Neutrophil (primary cell): ENCODE results near the gene CNOT2.
"Not testable (repeated sequence)": the region's sequence is repeated elsewhere in the genome, so short reads cannot be mapped to it uniquely, and the experiment has no call there.

Source experiments
- H3K27ac ChIP-seq: fragments of 200-600 bp; sonication (generic); 2 replicates; pipeline ENCODE4 v1.5.1; 2016; ENCODE audit warnings: mild to moderate bottlenecking, moderate library complexity
- H3K27me3 ChIP-seq: fragments of 200-600 bp; sonication (generic); 2 replicates; pipeline ENCODE4 v1.6.0; 2016; ENCODE audit warnings: mild to moderate bottlenecking
- H3K36me3 ChIP-seq: fragments of 200-600 bp; sonication (generic); 2 replicates; pipeline ENCODE4 v1.5.1; 2017
- H3K4me1 ChIP-seq, 2 experiments: fragments of 200-600 bp in 1 of 2; sonication (generic) in 1 of 2; 1 replicate in 1 of 2; 2 replicates in 1 of 2; pipeline versions ENCODE4 v1.5.1 to v1.6.1; 2013 to 2016; ENCODE audit warnings: low read depth in 1 of 2, low read length in 1 of 2, mild to moderate bottlenecking in 1 of 2, moderate library complexity in 1 of 2; ENCODE audit not compliant: control insufficient read depth in 1 of 2, insufficient read depth in 1 of 2
- H3K4me3 ChIP-seq, 2 experiments: fragments of 200-600 bp in 1 of 2; sonication (generic) in 1 of 2; 1 replicate in 1 of 2; 2 replicates in 1 of 2; pipeline ENCODE4 v1.5.1; 2013 to 2016; ENCODE audit warnings: low read depth in 1 of 2, low read length in 1 of 2, mild to moderate bottlenecking in 1 of 2, moderate library complexity in 1 of 2
- H3K9me3 ChIP-seq: fragments of 200-600 bp; sonication (generic); 2 replicates; pipeline ENCODE4 v1.5.1; 2016
- TF ChIP-seq, protein P1 (sequence below): fragments of 200-600 bp; sonication (generic); IDR thresholded peaks from 2 replicates; pipeline ENCODE4 v1.5.1; 2016; ENCODE audit warnings: antibody characterized with exemption

The CNOT2 gene

DNA sequence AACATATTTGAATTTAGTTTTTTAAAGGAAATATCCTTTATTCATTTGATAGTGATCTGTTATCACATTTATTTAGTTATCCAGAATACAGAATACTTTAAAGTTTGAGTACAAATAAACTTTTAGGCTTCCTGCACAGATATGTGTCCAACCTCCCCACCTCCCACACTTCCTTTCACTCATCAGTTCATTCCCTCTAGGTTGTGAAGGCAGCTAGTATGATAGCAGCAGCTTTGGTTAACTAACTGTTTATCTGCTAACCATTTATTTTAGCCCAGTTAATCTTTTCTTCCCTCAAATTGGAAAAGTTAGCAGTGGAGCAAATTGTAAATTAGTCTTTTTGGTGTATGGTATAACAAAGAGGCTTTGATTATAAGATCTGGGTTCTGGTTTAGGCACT, 35.7 kb downstream of the CNOT2 start:
- peaks cover 8% of the 10 kb centered on the region for H3K36me3 ChIP-seq
- no peaks in the 10 kb centered on the region for H3K9me3 ChIP-seq
- TF ChIP-seq, protein P1, sequence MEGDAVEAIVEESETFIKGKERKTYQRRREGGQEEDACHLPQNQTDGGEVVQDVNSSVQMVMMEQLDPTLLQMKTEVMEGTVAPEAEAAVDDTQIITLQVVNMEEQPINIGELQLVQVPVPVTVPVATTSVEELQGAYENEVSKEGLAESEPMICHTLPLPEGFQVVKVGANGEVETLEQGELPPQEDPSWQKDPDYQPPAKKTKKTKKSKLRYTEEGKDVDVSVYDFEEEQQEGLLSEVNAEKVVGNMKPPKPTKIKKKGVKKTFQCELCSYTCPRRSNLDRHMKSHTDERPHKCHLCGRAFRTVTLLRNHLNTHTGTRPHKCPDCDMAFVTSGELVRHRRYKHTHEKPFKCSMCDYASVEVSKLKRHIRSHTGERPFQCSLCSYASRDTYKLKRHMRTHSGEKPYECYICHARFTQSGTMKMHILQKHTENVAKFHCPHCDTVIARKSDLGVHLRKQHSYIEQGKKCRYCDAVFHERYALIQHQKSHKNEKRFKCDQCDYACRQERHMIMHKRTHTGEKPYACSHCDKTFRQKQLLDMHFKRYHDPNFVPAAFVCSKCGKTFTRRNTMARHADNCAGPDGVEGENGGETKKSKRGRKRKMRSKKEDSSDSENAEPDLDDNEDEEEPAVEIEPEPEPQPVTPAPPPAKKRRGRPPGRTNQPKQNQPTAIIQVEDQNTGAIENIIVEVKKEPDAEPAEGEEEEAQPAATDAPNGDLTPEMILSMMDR = no peak
- no peak overlapping the region for H3K27ac ChIP-seq
- no peaks in the 10 kb centered on the region for H3K4me1 ChIP-seq
- no peak overlapping the region for H3K4me3 ChIP-seq
- no peaks in the 10 kb centered on the region for H3K27me3 ChIP-seq

DNA sequence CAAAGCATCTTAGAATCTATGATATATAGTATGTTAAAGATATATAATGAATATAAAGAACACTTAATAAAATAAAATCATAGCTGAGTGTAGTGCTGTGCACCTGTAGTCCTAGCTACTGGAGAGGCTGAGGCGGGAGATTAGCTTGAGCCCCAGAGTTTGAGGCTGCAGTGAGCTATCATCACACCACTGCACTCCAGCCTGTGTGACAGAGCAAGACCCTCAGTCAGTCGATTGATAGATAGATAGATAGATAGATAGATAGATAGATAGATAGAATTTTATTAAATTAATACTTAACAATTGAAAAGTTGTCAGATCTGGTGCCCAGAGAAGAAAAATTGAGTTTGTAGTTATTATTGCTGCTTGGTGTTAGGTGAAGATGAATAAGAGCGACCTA, 40.0 kb downstream of the CNOT2 start:
- TF ChIP-seq, protein P1 = no peak
- H3K9me3 ChIP-seq = no peaks in the 10 kb centered on the region
- H3K36me3 ChIP-seq = peaks cover 12% of the 10 kb centered on the region
- no peak overlapping the region for H3K27ac ChIP-seq
- no peak overlapping the region for H3K4me3 ChIP-seq
- H3K4me1 ChIP-seq = no peaks in the 10 kb centered on the region
- no peaks in the 10 kb centered on the region for H3K27me3 ChIP-seq

DNA sequence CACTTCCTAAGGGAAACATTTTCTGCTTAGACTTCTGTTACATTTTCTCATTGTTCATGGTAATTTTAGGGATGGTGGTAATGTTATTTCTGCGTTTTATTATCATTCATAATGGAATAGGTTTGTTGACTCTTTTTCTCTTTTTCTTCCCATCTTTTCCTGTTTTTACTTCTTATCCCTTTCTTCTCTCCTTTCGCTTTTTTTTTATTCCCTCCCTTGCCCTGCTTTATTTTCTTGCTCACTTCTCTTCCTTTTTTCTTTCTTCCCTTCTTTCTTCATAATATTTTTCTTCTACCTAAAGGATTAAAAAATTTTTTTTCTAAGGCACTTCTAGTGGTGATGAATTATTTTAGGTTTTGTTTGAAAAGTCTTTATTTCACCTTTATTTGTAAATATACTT, 45.6 kb downstream of the CNOT2 start:
- Histone ChIP-seq H3K9me3 (no peaks in the 10 kb centered on the region), H3K27ac (no peak overlapping the region), H3K4me3 (no peak overlapping the region), H3K36me3 (peaks cover 4% of the 10 kb centered on the region), H3K27me3 (no peaks in the 10 kb centered on the region), H3K4me1 (no peaks in the 10 kb centered on the region)
- TF ChIP-seq, protein P1 = no peak

DNA sequence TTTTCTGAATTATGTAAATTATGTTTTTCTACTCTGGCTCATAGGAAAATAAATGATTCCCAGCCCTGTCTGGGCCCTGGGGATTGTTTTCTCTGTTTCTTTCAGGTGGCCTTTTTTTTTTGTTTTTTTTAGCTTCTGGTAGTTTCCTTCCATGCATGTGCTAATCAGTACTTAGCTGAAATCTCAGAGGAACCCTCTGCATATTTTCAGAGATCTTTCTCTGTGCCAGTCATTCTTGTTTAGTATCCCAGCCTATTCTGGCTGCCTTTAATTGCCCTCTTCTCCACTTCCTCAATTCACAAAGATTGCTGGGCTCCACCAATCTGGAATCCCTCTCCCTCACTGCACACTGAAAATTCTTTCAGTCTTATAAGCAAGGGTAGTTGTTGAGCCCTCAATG, 46.9 kb downstream of the CNOT2 start:
- TF ChIP-seq, protein P1 = no peak
- Histone ChIP-seq H3K27me3 (no peaks in the 10 kb centered on the region), H3K4me1 (no peaks in the 10 kb centered on the region), H3K36me3 (peaks cover 4% of the 10 kb centered on the region), H3K9me3 (no peaks in the 10 kb centered on the region), H3K4me3 (no peak overlapping the region), H3K27ac (no peak overlapping the region)

DNA sequence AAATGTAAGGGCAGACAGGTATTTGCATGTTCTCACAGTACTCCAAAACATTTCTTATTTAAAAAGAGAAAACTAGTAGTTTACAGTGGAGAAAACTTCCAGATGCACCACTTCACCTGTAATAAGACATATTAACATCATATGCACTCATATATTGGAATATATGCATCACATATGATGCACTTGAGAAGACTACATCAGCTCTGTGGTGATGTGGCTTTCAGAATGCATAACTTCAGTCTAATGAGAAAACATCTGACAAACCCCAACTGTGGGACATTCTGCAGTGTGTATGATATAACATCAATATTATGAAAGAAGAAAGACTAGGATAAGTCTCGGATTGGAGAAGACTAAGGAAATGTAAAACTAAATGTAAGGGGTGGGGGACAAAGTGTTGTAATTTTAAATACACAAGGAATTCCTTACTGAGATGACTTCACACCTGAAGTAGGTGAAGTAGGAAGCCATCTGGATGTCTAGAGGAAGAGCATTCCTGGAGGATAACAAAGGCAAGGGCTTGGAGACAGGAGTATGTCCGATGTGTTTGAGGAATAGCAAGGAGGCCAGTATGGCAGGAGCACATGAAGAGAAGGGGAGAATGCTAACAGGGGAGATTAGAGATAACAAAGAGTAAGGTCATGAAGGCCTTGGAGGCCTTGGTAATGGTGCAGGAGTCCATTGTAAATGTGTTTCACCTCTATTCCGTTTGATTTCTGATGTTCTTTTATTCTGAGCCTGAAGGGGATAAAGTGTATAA, 49.0 kb downstream of the CNOT2 start:
- H3K27me3 ChIP-seq = no peaks in the 10 kb centered on the region
- TF ChIP-seq, protein P1 = no peak
- no peaks in the 10 kb centered on the region for H3K4me1 ChIP-seq

DNA sequence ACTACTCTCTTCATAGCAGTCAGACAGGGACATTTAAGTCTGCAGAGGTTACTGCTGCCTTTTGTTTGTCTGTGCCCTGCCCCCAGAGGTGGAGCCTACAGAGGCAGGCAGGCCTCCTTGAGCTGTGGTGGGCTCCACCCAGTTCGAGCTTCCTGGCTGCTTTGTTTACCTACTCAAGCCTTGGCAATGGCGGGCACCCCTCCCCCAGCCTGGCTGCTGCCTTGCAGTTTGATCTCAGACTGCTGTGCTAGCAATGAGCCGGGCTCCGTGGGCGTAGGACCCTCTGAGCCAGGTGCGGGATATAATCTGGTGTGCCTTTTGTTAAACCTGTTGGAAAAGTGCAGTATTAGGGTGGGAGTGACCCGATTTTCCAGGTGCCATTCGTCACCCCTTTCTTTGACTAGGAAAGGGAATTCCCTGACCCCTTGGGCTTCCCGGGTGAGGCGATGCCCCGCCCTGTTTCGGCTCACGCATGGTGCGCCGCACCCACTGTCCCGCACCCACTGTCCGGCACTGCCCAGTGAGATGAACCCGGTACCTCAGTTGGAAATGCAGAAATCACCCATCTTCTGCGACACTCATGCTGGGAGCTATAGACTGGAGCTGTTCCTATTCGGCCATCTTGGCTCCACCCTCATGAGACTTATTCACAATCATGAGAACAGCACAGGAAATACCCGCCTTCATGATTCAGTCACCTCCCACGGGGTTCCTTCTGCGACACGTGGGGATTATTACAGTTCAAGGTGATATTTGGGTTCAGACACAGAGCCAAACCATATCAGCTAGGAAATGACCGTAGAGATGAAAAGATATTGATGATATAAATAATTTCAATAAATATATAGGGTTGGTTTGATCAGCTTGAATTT, 61.7 kb downstream of the CNOT2 start:
- not testable (repeated sequence) for H3K9me3 ChIP-seq, H3K27ac ChIP-seq, H3K4me1 ChIP-seq, H3K4me3 ChIP-seq, H3K36me3 ChIP-seq, H3K27me3 ChIP-seq

More for the DNA sequence above, 49.0 kb downstream of the CNOT2 start:
- Histone ChIP-seq H3K36me3 (no peaks in the 10 kb centered on the region), H3K9me3 (no peaks in the 10 kb centered on the region), H3K27ac (no peak overlapping the region), H3K4me3 (no peak overlapping the region)
